ENCODE measurements around the gene MYOF.
A peak's percentile ranks its signal among the peaks of the same experiment; 100 is the strongest.

Gene MYOF

GRCh38 chr10:93461807-93462178 is 20.3 kb downstream of the MYOF start:
- POLR2A ChIA-PET (ENCODE audit: low non-redundant PET), result interaction anchor here (0.6 to 0.7 kb wide), 2 partner anchors 14 to 1239 kb away, joined by 3 to 7 read pairs; no protein-coding TSS in a partner anchor

DNA sequence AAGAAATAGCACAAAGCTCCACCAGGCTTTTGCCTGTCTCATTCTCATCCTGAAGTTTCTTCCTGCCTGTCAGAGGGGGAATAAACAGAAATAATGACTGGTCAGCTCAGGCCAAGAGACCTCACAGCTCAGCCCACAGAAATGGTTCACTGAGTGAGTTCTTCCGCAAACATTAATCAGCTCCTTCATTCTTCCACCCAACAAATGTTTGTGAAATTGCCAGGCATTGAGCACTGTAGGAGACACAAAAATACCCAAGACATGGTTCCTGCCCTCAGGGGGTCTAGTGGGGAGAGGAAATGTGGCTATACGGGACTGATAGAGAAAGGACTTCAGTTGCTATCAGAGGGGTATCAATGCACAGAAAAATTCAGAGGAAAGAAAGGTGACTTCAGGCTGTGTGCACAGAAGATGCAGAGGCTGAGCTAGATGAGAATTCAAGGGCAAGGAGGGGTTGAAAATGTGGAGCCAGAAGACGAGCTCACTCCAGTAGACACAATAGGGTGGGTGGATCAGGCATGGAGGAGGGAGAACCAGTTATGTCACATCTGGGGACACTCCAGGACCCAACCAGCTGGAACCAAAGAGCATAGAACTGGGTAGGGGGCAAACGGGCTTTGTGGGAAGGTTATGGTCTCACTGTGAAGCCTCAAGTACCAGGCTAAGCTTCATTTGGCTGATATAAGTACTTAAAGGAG is 20.9 kb downstream of the MYOF start:
- DNase-seq (ENCODE audit: low spot score), result no peak
- POLR2A ChIA-PET (ENCODE audit: low non-redundant PET), result interaction anchor here (0.6 to 0.7 kb wide), 2 partner anchors 15 to 1238 kb away, joined by 3 to 7 read pairs; no protein-coding TSS in a partner anchor
- no peak for TF ChIP-seq CTCF (conservative IDR thresholded peaks at IDR 0.05; ENCODE audit: low read depth)
- peak overlapping the region; percentile 99 for H3K27ac ChIP-seq
- CTCF ChIA-PET, result interaction anchor here (0.6 to 1.4 kb wide), 6 partner anchors 13 to 84 kb away, joined by 3 to 6 read pairs (median 4); partner anchors contain the start of gene MYOF

More at GRCh38 chr10:93461807-93462178, 20.3 kb downstream of the MYOF start:
- TF ChIP-seq CTCF (conservative IDR thresholded peaks at IDR 0.05; ENCODE audit: low read depth), result no peak
- peak; percentile 57 for DNase-seq (ENCODE audit: low spot score)
- CTCF ChIA-PET, result interaction anchor here (0.9 to 1.4 kb wide), 4 partner anchors 13 to 85 kb away, joined by 3 to 6 read pairs (median 4); partner anchors contain the start of gene MYOF
- H3K27ac ChIP-seq, result peak overlapping the region; percentile 99

- TF ChIP-seq CTCF (conservative IDR thresholded peaks at IDR 0.05; ENCODE audit: low read depth), result no peak
- POLR2A ChIA-PET (ENCODE audit: low non-redundant PET), result no interaction called here
- peak overlapping the region; percentile 99 for H3K27ac ChIP-seq
- DNase-seq (ENCODE audit: low spot score), result no peak
- CTCF ChIA-PET, result interaction anchor here (0.9 kb wide), 1 partner anchor 27 kb away, joined by 3 read pairs; no protein-coding TSS in a partner anchor
Observed at GRCh38 chr10:93459466-93459865, 22.7 kb downstream of the MYOF start.

- peak; percentile 91 for DNase-seq (ENCODE audit: low spot score)
- TF ChIP-seq CTCF (conservative IDR thresholded peaks at IDR 0.05; ENCODE audit: low read depth), result no peak
- H3K27ac ChIP-seq, result peak overlapping the region; percentile 99
- ChIA-PET POLR2A (ENCODE audit: low non-redundant PET) (interaction anchor here (0.7 kb wide), 1 partner anchor 17 kb away, joined by 5 read pairs; no protein-coding TSS in a partner anchor), CTCF (interaction anchor here (0.5 to 1.0 kb wide), 4 partner anchors 27 to 825 kb away, joined by 3 to 5 read pairs (median 3); no protein-coding TSS in a partner anchor)
Observed at GRCh38 chr10:93458821-93459257, 23.3 kb downstream of the MYOF start.

- TF ChIP-seq CTCF (conservative IDR thresholded peaks at IDR 0.05; ENCODE audit: low read depth), result no peak
- no peak for DNase-seq (ENCODE audit: low spot score)
- peak overlapping the region; percentile 99 for H3K27ac ChIP-seq
- CTCF ChIA-PET, result interaction anchor here (0.5 kb wide), 1 partner anchor 25 kb away, joined by 3 read pairs; no protein-coding TSS in a partner anchor
- POLR2A ChIA-PET (ENCODE audit: low non-redundant PET), result no interaction called here
Observed at GRCh38 chr10:93457511-93457910, 24.6 kb downstream of the MYOF start.

GRCh38 chr10:93456480-93456879 is 25.7 kb downstream of the MYOF start:
- ChIA-PET POLR2A (ENCODE audit: low non-redundant PET) (no interaction called here), CTCF (interaction anchor here (1.2 kb wide), 1 partner anchor 80 kb away, joined by 3 read pairs; no protein-coding TSS in a partner anchor)
- DNase-seq (ENCODE audit: low spot score), result no peak
- H3K27ac ChIP-seq, result peak overlapping the region; percentile 43
- no peak for TF ChIP-seq CTCF (conservative IDR thresholded peaks at IDR 0.05; ENCODE audit: low read depth)
